Effector memory CD4-positive, alpha-beta T cell (primary cell): ENCODE data around the gene IKZF5.

Source experiments
- DNase-seq, 3 donors: peaks; one replicate each; pipeline ENCODE4 v3.0.0-alpha.2; 2020
- H3K27ac ChIP-seq: 2 replicates; pipeline ENCODE4 v1.7.0; 2013; ENCODE audit warnings: mild to moderate bottlenecking, low read length, moderate library complexity; ENCODE audit not compliant: insufficient read depth, poor library complexity, severe bottlenecking
- H3K27me3 ChIP-seq: replicated peaks from 2 replicates; pipeline ENCODE4 v1.7.0; 2013; ENCODE audit warnings: mild to moderate bottlenecking, low read length; ENCODE audit not compliant: insufficient read depth, control insufficient read depth, poor library complexity, severe bottlenecking
- H3K36me3 ChIP-seq: 2 replicates; pipeline ENCODE4 v1.7.0; 2013; ENCODE audit warnings: mild to moderate bottlenecking, low read length, moderate library complexity; ENCODE audit not compliant: control insufficient read depth, insufficient read depth
- H3K4me1 ChIP-seq: 2 replicates; pipeline ENCODE4 v1.7.0; 2013; ENCODE audit warnings: low read length, mild to moderate bottlenecking; ENCODE audit not compliant: control insufficient read depth, insufficient read depth, poor library complexity, severe bottlenecking
- H3K4me3 ChIP-seq: 2 replicates; pipeline ENCODE4 v1.7.0; 2013; ENCODE audit warnings: low read length, low read depth, mild to moderate bottlenecking; ENCODE audit not compliant: insufficient read depth, poor library complexity, severe bottlenecking
- H3K9me3 ChIP-seq: 2 replicates; pipeline ENCODE4 v1.7.0; 2013; ENCODE audit warnings: mild to moderate bottlenecking, low read length, moderate library complexity; ENCODE audit not compliant: control insufficient read depth
- total RNA-seq, 3 donors: gene quantifications; one replicate each; lab custom pipeline; 2026; lab: John Stamatoyannopoulos, UW

IKZF5 gene
- 36.1 to 48.6 (median 40.8) reads per million in 3 donors for total RNA-seq

GRCh38 chr10:123008355-123009104 is at the start of gene IKZF5, which contains the start of gene ACADSB:
TSS of gene IKZF5 (minus strand) at chr10:123008795. CDS start at chr10:122998625, 10,170 bp downstream.
TSS of gene ACADSB (plus strand) at chr10:123009006. CDS start at chr10:123009030, 24 bp downstream.
- Histone ChIP-seq H3K4me3 (peak within 1 kb of the TSS; percentile 99), H3K27me3 (no peaks in the 10 kb centered on the region), H3K4me1 (peaks cover 6% of the 10 kb centered on the region), H3K27ac (peak within 1 kb of the TSS; percentile 90), H3K9me3 (no peaks in the 10 kb centered on the region), H3K36me3 (no peaks in the 10 kb centered on the region)
- peak; percentile 94 to 96 (median 95) for DNase-seq

- no peaks in the 10 kb centered on the region for H3K27me3 ChIP-seq
- no peaks in the 10 kb centered on the region for H3K9me3 ChIP-seq
- DNase-seq, result no peak
- no peaks in the 10 kb centered on the region for H3K4me1 ChIP-seq
- no peak overlapping the region for H3K4me3 ChIP-seq
- H3K27ac ChIP-seq, result no peak overlapping the region
- H3K36me3 ChIP-seq, result peaks cover 8% of the 10 kb centered on the region
These were observed 49.4 kb upstream of the IKZF5 start for GRCh38 chr10:123057968-123058367.

GRCh38 chr10:123045961-123046731 is 37.6 kb upstream of the IKZF5 start:
- no peak overlapping the region for H3K4me3 ChIP-seq
- peaks cover 14% of the 10 kb centered on the region for H3K36me3 ChIP-seq
- no peaks in the 10 kb centered on the region for H3K9me3 ChIP-seq
- no peaks in the 10 kb centered on the region for H3K27me3 ChIP-seq
- no peak overlapping the region for H3K27ac ChIP-seq
- DNase-seq, result no peak
- H3K4me1 ChIP-seq, result no peaks in the 10 kb centered on the region

GRCh38 chr10:123044391-123044790 is 35.8 kb upstream of the IKZF5 start:
- no peaks in the 10 kb centered on the region for H3K9me3 ChIP-seq
- DNase-seq, result no peak
- H3K4me1 ChIP-seq, result no peaks in the 10 kb centered on the region
- H3K4me3 ChIP-seq, result no peak overlapping the region
- no peaks in the 10 kb centered on the region for H3K27me3 ChIP-seq
- H3K36me3 ChIP-seq, result peaks cover 14% of the 10 kb centered on the region
- H3K27ac ChIP-seq, result no peak overlapping the region

GRCh38 chr10:123043409-123043925 is 34.9 kb upstream of the IKZF5 start:
- Histone ChIP-seq H3K9me3 (no peaks in the 10 kb centered on the region), H3K4me1 (no peaks in the 10 kb centered on the region), H3K27me3 (no peaks in the 10 kb centered on the region), H3K4me3 (no peak overlapping the region), H3K36me3 (peaks cover 14% of the 10 kb centered on the region), H3K27ac (no peak overlapping the region)
- DNase-seq, result peak; percentile 3 to 18 (median 4)

GRCh38 chr10:123042708-123043408 is 34.3 kb upstream of the IKZF5 start:
- Histone ChIP-seq H3K9me3 (no peaks in the 10 kb centered on the region), H3K27me3 (no peaks in the 10 kb centered on the region), H3K36me3 (peaks cover 10% of the 10 kb centered on the region), H3K4me3 (no peak overlapping the region), H3K27ac (no peak overlapping the region), H3K4me1 (no peaks in the 10 kb centered on the region)
- no peak for DNase-seq

- H3K9me3 ChIP-seq, result no peaks in the 10 kb centered on the region
- no peak overlapping the region for H3K27ac ChIP-seq
- no peaks in the 10 kb centered on the region for H3K27me3 ChIP-seq
- no peak for DNase-seq
- no peak overlapping the region for H3K4me3 ChIP-seq
- no peaks in the 10 kb centered on the region for H3K4me1 ChIP-seq
- H3K36me3 ChIP-seq, result peaks cover 13% of the 10 kb centered on the region
These were observed 31.0 kb upstream of the IKZF5 start for GRCh38 chr10:123039632-123039930.

- Histone ChIP-seq H3K9me3 (no peaks in the 10 kb centered on the region), H3K27me3 (no peaks in the 10 kb centered on the region), H3K4me1 (no peaks in the 10 kb centered on the region), H3K36me3 (peaks cover 13% of the 10 kb centered on the region), H3K27ac (no peak overlapping the region), H3K4me3 (no peak overlapping the region)
- DNase-seq, result no peak
These were observed 30.4 kb upstream of the IKZF5 start for GRCh38 chr10:123038782-123039631.

- H3K36me3 ChIP-seq, result peaks cover 13% of the 10 kb centered on the region
- no peak for DNase-seq
- H3K9me3 ChIP-seq, result no peaks in the 10 kb centered on the region
- no peaks in the 10 kb centered on the region for H3K27me3 ChIP-seq
- H3K4me3 ChIP-seq, result no peak overlapping the region
- H3K4me1 ChIP-seq, result no peaks in the 10 kb centered on the region
- H3K27ac ChIP-seq, result no peak overlapping the region
These were observed 27.0 kb upstream of the IKZF5 start for GRCh38 chr10:123035467-123036086.
